Measurements from ENCODE around the gene A3GALT2.

- TF ChIP-seq CTCF (IDR thresholded peaks at IDR 0.05) (no peak), POLR2AphosphoS5 (IDR thresholded peaks at IDR 0.05; ENCODE audit: low read depth, low read length) (no peak)
Observed at GRCh38 chr1:33305816-33306652, 14.9 kb downstream of the A3GALT2 start.

Data from SK-N-SH (cell line).